Measurements from ENCODE around the gene KIF21B.
"Not testable (repeated sequence)": the region's sequence is repeated elsewhere in the genome, so short reads cannot be mapped to it uniquely, and the experiment has no call there.

The KIF21B gene

GRCh38 chr1:200931776-200932175 lies 91.7 kb downstream of the KIF21B start:
- no peak for DNase-seq

DNA sequence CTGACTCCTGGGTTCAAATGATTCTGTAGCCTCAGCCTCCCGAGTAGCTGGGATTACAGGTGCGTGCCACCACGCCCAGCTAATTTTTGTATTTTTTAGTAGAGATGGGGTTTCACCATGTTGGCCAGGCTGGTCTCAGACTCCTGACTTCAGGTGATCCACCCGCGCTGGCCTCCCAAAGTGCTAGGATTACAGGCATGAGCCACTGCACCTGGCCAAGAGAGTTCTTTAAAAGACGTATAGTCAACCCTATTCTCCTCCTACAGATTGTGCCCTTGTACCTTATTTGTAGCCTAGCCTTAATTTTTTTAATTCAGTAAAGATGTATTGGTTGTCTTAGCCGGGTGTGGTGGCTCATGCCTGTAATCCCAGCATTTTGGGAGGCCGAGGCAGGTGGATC lies 93.2 kb downstream of the KIF21B start:
- DNase-seq, result not testable (repeated sequence)

GRCh38 chr1:200929530-200930278 lies 93.8 kb downstream of the KIF21B start:
- no peak for DNase-seq

DNA sequence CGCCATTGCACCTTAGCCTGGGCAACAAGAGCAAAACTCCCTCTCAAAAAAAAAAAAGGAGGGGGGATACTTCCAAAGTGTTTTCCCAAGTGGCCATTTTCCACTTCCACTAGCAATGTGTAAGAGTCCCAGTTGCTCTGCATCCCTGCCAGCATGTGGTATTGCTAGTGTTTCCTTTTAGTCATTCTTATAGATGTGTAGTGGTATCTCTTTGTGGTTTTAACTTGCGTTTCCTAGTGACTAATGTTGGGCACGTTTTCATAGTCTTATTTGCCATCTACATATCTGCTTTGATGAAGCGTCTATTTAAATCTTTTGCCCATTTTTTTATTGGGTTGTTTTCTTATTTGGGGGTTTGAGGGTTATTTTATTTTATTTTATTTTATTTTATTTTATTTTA lies 97.7 kb downstream of the KIF21B start:
- peak; percentile 15 for DNase-seq

DNA sequence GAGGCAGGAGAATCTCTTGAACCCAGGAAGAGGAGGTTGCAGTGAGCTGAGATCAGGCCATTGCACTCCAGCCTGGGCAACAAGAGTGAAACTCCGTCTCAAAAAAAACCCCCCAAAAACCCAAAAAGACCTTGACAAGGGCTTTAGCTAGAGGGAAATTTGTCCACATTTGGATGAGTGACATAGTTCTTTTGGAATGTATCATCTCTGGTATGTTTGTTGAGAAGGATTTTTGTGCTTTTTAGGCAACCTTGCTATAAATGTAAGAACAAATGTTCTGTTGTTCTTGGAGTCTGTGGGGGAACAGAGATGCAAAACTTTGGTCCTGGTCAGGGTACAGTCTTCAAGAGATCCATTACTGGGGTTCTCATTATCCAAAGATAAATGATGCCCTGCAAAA lies 99.9 kb downstream of the KIF21B start:
- no peak for DNase-seq

DNA sequence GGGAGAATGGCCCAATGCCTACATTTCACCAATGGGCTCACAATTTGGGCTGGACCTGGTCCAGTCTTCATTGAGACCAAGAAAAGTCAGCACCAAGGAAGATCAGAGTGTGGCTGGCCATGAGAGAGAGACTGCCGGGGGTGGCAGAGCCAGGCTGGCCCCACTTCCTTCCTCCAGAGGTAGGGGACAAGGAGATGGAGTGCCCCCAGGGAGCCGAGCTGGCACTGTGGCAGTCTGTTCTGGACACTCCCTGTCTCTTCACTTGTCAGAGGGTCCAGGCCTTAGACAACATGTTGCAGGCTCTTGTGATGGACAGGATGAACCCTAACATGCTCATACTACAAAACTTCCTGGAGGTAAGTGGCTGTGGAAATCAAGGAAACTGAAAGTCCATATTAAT lies 101.1 kb downstream of the KIF21B start:
- DNase-seq, result no peak

DNA sequence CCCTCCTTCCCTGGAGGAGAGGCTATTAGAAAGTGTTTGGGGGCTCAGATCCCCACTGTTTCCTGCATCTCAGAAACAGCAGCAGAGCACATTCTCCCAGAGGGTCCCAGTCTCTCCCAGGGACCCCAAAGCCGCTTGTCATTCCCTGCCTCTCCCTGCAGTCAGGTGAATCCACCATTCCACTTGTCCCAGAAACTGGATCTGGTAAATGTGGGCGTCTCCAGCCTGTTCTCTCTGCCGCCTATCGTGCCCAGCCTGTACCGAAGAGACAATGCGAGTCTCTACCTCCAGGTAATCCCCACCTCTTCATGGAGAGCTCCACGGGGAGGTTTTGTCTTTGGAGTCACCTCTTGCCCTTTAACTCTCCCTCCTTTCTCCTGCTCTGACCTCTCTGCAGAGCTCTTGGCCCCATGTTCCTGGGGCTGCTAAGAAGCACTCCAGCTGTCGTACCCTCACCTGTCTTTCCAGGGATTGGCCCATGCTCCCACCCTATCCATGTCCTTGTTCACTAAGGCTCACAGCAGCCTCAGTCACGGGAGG lies 101.9 kb downstream of the KIF21B start:
- DNase-seq, result no peak
